ENCODE data around the gene L3MBTL3. TPM values are rescaled to one million over a fixed set of nuclear protein-coding genes. Genes with fewer than 3 reads are reported as not detected.

Gene L3MBTL3
- total RNA-seq (2021) (13.0 to 18.1 TPM (median 13.7 TPM) in 3 replicates), Bru-seq, nascent RNA (percentile 60 among the genes with signal in this experiment)
- long read RNA-seq, experiment 1, full-length matches to known transcripts = 12 of 31 reads
- long read RNA-seq, experiment 1, partial matches to known transcripts = 9 of 31 reads
- long read RNA-seq, experiment 1, other reads (novel, unspliced or antisense) = 10 of 31 reads
- long read RNA-seq, experiment 2, full-length matches to known transcripts = 2 of 7 reads
- long read RNA-seq, experiment 2, partial matches to known transcripts = 4 of 7 reads
- long read RNA-seq, experiment 2, other reads (novel, unspliced or antisense) = 1 of 7 reads
- long read RNA-seq, experiment 3, partial matches to known transcripts = 2 of 2 reads
- long read RNA-seq, experiment 3, other reads (novel, unspliced or antisense) = 0 of 2 reads

- DNase-seq (ENCODE audit: low spot score) (peak; percentile 92), ATAC-seq (peak; percentile 88)
- Mint-ChIP-seq H3K4me1 (peaks cover 21% of the 10 kb centered on the region), H3K36me3 (no peaks in the 10 kb centered on the region), H3K4me3 (peak within 1 kb of the TSS; percentile 97), H3K9me3 (no peaks in the 10 kb centered on the region), H3K27ac (peak within 1 kb of the TSS; percentile 82), H3K27me3 (ENCODE audit: low read depth) (peaks cover 4% of the 10 kb centered on the region; the same call in 1 of the 2 replicates)
- 0 out of 2 replicates have a peak, but pooled peaks have one; percentile 40 for TF ChIP-seq ETV6 (CRISPR knock-in tag; IDR thresholded peaks at IDR 0.05)
- TF ChIP-seq HMGA2 (CRISPR knock-in tag; IDR thresholded peaks at IDR 0.05) = no peak
- no peak for TF ChIP-seq GTF2I (CRISPR knock-in tag; conservative IDR thresholded peaks at IDR 0.05)
- ChIA-PET CTCF (interaction anchor here (0.7 kb wide), 1 partner anchor 417 kb away, joined by 3 read pairs; no protein-coding TSS in a partner anchor), POLR2A (no interaction called here)
Measured at GRCh38 chr6:130018292-130018743, at the start of gene L3MBTL3. Gene L3MBTL3, plus strand, starts transcription at chr6:130018581. Its CDS starts 24,119 bp downstream, at chr6:130042700.

DNA sequence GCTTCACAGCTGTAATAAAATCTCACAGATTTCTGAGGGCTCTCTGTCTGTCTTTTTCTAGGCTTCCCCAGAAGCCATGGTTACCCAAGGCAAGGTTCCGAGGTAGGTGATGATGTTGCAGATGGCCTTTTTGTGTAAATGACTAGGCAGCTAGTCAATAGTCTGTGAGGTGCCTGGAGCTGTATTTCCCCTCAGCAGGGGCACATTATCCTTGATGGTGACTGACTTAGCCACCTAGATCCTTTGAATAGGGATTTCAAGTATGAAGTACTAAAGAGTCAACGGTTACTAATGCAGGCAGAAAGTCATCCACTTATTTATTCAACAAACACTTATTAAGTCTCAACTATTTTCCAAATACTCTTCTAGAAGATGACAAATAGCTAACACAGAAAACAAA is 49.3 kb upstream of the L3MBTL3 start:
- TF ChIP-seq CTCF (IDR thresholded peaks at IDR 0.05) (no peak), NFYB (CRISPR knock-in tag; conservative IDR thresholded peaks at IDR 0.05; ENCODE audit: low read depth) (no peak), TEAD1 (CRISPR knock-in tag; IDR thresholded peaks at IDR 0.05) (no peak), PRRX2 (CRISPR knock-in tag; IDR thresholded peaks at IDR 0.05) (no peak), ZNF423 (CRISPR knock-in tag; IDR thresholded peaks at IDR 0.05) (no peak), RELA (CRISPR knock-in tag; IDR thresholded peaks at IDR 0.05; ENCODE audit: borderline replicate concordance) (no peak), SP1 (CRISPR knock-in tag; conservative IDR thresholded peaks at IDR 0.05) (no peak), SMAD4 (CRISPR knock-in tag; IDR thresholded peaks at IDR 0.05) (no peak), CBFB (CRISPR knock-in tag; IDR thresholded peaks at IDR 0.05; ENCODE audit: low read depth) (no peak)
- DNase-seq (ENCODE audit: low spot score) (no peak), ATAC-seq (peak; percentile 80)
- CTCF ChIA-PET = interaction anchor here (1.6 kb wide), 1 partner anchor 31 kb away, joined by 4 read pairs; no protein-coding TSS in a partner anchor
- POLR2A ChIA-PET = no interaction called here
- H3K27me3 Mint-ChIP-seq (ENCODE audit: low read depth) = no peaks in the 10 kb centered on the region
- peaks cover 9% of the 10 kb centered on the region for H3K9me3 Mint-ChIP-seq
- H3K36me3 Mint-ChIP-seq = peaks cover 5% of the 10 kb centered on the region
- no peak overlapping the region for H3K27ac Mint-ChIP-seq
- H3K4me1 Mint-ChIP-seq = peaks cover 22% of the 10 kb centered on the region
- H3K4me3 Mint-ChIP-seq = no peak overlapping the region

GRCh38 chr6:129976110-129976509 is 42.3 kb upstream of the L3MBTL3 start:
- TF ChIP-seq JUN (CRISPR knock-in tag; IDR thresholded peaks at IDR 0.05) (no peak), GTF2I (CRISPR knock-in tag; conservative IDR thresholded peaks at IDR 0.05) (no peak), NFE2L1 (CRISPR knock-in tag; IDR thresholded peaks at IDR 0.05) (no peak), ZNF671 (CRISPR knock-in tag; IDR thresholded peaks at IDR 0.05) (no peak), HMGA2 (CRISPR knock-in tag; IDR thresholded peaks at IDR 0.05) (no peak), STAT6 (CRISPR knock-in tag; conservative IDR thresholded peaks at IDR 0.05; ENCODE audit: low read depth) (no peak)
- TF ChIP-seq, protein P1, sequence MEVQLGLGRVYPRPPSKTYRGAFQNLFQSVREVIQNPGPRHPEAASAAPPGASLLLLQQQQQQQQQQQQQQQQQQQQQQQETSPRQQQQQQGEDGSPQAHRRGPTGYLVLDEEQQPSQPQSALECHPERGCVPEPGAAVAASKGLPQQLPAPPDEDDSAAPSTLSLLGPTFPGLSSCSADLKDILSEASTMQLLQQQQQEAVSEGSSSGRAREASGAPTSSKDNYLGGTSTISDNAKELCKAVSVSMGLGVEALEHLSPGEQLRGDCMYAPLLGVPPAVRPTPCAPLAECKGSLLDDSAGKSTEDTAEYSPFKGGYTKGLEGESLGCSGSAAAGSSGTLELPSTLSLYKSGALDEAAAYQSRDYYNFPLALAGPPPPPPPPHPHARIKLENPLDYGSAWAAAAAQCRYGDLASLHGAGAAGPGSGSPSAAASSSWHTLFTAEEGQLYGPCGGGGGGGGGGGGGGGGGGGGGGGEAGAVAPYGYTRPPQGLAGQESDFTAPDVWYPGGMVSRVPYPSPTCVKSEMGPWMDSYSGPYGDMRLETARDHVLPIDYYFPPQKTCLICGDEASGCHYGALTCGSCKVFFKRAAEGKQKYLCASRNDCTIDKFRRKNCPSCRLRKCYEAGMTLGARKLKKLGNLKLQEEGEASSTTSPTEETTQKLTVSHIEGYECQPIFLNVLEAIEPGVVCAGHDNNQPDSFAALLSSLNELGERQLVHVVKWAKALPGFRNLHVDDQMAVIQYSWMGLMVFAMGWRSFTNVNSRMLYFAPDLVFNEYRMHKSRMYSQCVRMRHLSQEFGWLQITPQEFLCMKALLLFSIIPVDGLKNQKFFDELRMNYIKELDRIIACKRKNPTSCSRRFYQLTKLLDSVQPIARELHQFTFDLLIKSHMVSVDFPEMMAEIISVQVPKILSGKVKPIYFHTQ (CRISPR knock-in tag; IDR thresholded peaks at IDR 0.05) = no peak
- TF ChIP-seq, protein P2, sequence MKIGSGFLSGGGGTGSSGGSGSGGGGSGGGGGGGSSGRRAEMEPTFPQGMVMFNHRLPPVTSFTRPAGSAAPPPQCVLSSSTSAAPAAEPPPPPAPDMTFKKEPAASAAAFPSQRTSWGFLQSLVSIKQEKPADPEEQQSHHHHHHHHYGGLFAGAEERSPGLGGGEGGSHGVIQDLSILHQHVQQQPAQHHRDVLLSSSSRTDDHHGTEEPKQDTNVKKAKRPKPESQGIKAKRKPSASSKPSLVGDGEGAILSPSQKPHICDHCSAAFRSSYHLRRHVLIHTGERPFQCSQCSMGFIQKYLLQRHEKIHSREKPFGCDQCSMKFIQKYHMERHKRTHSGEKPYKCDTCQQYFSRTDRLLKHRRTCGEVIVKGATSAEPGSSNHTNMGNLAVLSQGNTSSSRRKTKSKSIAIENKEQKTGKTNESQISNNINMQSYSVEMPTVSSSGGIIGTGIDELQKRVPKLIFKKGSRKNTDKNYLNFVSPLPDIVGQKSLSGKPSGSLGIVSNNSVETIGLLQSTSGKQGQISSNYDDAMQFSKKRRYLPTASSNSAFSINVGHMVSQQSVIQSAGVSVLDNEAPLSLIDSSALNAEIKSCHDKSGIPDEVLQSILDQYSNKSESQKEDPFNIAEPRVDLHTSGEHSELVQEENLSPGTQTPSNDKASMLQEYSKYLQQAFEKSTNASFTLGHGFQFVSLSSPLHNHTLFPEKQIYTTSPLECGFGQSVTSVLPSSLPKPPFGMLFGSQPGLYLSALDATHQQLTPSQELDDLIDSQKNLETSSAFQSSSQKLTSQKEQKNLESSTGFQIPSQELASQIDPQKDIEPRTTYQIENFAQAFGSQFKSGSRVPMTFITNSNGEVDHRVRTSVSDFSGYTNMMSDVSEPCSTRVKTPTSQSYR (CRISPR knock-in tag; IDR thresholded peaks at IDR 0.05) = no peak
- TF ChIP-seq, protein P3, sequence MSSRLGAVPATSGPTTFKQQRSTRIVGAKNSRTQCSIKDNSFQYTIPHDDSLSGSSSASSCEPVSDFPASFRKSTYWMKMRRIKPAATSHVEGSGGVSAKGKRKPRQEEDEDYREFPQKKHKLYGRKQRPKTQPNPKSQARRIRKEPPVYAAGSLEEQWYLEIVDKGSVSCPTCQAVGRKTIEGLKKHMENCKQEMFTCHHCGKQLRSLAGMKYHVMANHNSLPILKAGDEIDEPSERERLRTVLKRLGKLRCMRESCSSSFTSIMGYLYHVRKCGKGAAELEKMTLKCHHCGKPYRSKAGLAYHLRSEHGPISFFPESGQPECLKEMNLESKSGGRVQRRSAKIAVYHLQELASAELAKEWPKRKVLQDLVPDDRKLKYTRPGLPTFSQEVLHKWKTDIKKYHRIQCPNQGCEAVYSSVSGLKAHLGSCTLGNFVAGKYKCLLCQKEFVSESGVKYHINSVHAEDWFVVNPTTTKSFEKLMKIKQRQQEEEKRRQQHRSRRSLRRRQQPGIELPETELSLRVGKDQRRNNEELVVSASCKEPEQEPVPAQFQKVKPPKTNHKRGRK (CRISPR knock-in tag; IDR thresholded peaks at IDR 0.05; ENCODE audit: borderline replicate concordance) = no peak
- POLR2A ChIA-PET = no interaction called here

More at GRCh38 chr6:129976110-129976509, 42.3 kb upstream of the L3MBTL3 start:
- CTCF ChIA-PET = no interaction called here
- Mint-ChIP-seq H3K4me1 (peaks cover 12% of the 10 kb centered on the region), H3K4me3 (no peak overlapping the region), H3K27me3 (ENCODE audit: low read depth) (no peaks in the 10 kb centered on the region), H3K27ac (no peak overlapping the region), H3K9me3 (peaks cover 4% of the 10 kb centered on the region; the same call in 1 of the 2 replicates), H3K36me3 (no peaks in the 10 kb centered on the region)
- DNase-seq (ENCODE audit: low spot score) (no peak), ATAC-seq (no peak)
